Fibroblast of skin of left biceps (primary cell): ENCODE measurements around the gene FRMPD2.
"Not testable (repeated sequence)": the region's sequence is repeated elsewhere in the genome, so short reads cannot be mapped to it uniquely, and the experiment has no call there.

Experiments used
- DNase-seq, 2 experiments: peaks; one replicate each; pipeline ENCODE4 v3.0.0-alpha.2; 2013; ENCODE audit warnings: low read depth in 2 of 2

The FRMPD2 gene

GRCh38 chr10:48234295-48234694 lies 40.2 kb downstream of the FRMPD2 start:
- DNase-seq, result no peak

GRCh38 chr10:48233559-48234005 lies 40.9 kb downstream of the FRMPD2 start:
- DNase-seq, result no peak

- no peak for DNase-seq
These were observed 41.6 kb downstream of the FRMPD2 start for GRCh38 chr10:48232717-48233447.

- DNase-seq, result no peak
These were observed 42.7 kb downstream of the FRMPD2 start for GRCh38 chr10:48231699-48232315.

- DNase-seq, result no peak
These were observed 43.3 kb downstream of the FRMPD2 start for GRCh38 chr10:48231178-48231577.

- no peak for DNase-seq
These were observed 47.3 kb downstream of the FRMPD2 start for GRCh38 chr10:48227213-48227612.

- DNase-seq, result no peak
These were observed 49.4 kb downstream of the FRMPD2 start for GRCh38 chr10:48224979-48225560.

GRCh38 chr10:48224296-48224695 lies 50.2 kb downstream of the FRMPD2 start:
- DNase-seq, result no peak

- no peak for DNase-seq
These were observed 52.7 kb downstream of the FRMPD2 start for GRCh38 chr10:48221814-48222213.

- not testable (repeated sequence) for DNase-seq
These were observed 53.5 kb downstream of the FRMPD2 start for GRCh38 chr10:48221031-48221430.

GRCh38 chr10:48219194-48219593 lies 55.3 kb downstream of the FRMPD2 start:
- no peak for DNase-seq

GRCh38 chr10:48216744-48217143 lies 57.8 kb downstream of the FRMPD2 start:
- DNase-seq, result no peak

GRCh38 chr10:48216204-48216505 lies 58.3 kb downstream of the FRMPD2 start:
- DNase-seq, result no peak

GRCh38 chr10:48215486-48216203 lies 58.9 kb downstream of the FRMPD2 start:
- DNase-seq, result no peak

- no peak for DNase-seq
These were observed 59.6 kb downstream of the FRMPD2 start for GRCh38 chr10:48214716-48215485.

- no peak for DNase-seq
These were observed 61.4 kb downstream of the FRMPD2 start for GRCh38 chr10:48213047-48213446.

- DNase-seq, result no peak
These were observed 62.7 kb downstream of the FRMPD2 start for GRCh38 chr10:48211777-48212176.

GRCh38 chr10:48210966-48211365 lies 63.5 kb downstream of the FRMPD2 start:
- DNase-seq, result no peak

GRCh38 chr10:48210391-48210790 lies 64.1 kb downstream of the FRMPD2 start:
- no peak for DNase-seq

- DNase-seq, result no peak
These were observed 65.3 kb downstream of the FRMPD2 start for GRCh38 chr10:48209241-48209640.

- DNase-seq, result no peak
These were observed 66.6 kb downstream of the FRMPD2 start for GRCh38 chr10:48207853-48208252.
